ENCODE measurements around the gene GPANK1. TPM values are rescaled to one million over a fixed set of nuclear protein-coding genes. Genes with fewer than 3 reads are reported as not detected.
"Not testable (repeated sequence)": the region's sequence is repeated elsewhere in the genome, so short reads cannot be mapped to it uniquely, and the experiment has no call there.

The GPANK1 gene
- total and polyA plus RNA-seq, 2 donors from 2014 or later = 17.7 to 28.6 TPM

DNA sequence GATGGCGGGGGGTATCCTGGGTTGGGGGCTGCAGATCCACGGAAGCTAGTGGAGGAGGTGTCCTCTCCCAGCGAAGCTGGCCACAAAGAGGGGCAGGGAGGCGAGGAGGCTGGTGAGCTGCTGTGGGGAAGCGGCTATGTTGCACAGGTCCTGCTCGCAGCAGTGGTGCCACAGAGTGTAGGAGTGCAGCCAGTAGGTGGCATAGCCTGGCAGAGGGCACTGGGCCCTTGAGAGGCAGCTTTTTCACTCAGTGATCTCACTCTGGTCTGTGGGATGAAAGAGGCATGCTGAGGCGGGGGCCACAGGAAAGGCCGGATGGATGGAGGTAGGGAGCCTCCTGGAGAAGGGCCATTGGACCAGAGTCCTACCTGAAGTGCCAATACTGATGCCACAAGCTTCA, 47.5 kb upstream of the GPANK1 start:
- intact Hi-C loops (cut with DNase I) = no loop called here
- FAIRE-seq (no peak), DNase-seq (no peak)
- H3K9ac ChIP-seq (ENCODE audit: low read length in 3 of 3) = no peak overlapping the region
- H3K36me3 ChIP-seq (ENCODE audit: control insufficient read depth in 2 of 3, insufficient read depth in 3 of 3, low read length in 3 of 3) = no peaks in the 10 kb centered on the region
- no peaks in the 10 kb centered on the region for H3K4me1 ChIP-seq (ENCODE audit: control insufficient read depth in 2 of 3, insufficient read depth in 2 of 3, low read depth in 1 of 3, low read length in 3 of 3)
- H3K27me3 ChIP-seq (ENCODE audit: control insufficient read depth, insufficient read depth, low read length) = no peaks in the 10 kb centered on the region
- peak; percentile 13 for TF ChIP-seq CTCF (IDR thresholded peaks at IDR 0.05; ENCODE audit: borderline replicate concordance, extremely low read depth, insufficient read depth)
- no peaks in the 10 kb centered on the region for H3K9me3 ChIP-seq (ENCODE audit: control insufficient read depth in 2 of 3, insufficient read depth in 1 of 3, low read length in 3 of 3)
- no peak overlapping the region for H3K4me3 ChIP-seq (ENCODE audit: low read length in 3 of 3)
- H3K27ac ChIP-seq (ENCODE audit: low read depth in 2 of 2, low read length in 2 of 2) = no peak overlapping the region

- FAIRE-seq (no peak), DNase-seq (peak in 1 of 5 donors; percentile 43)
- no peaks in the 10 kb centered on the region for H3K27me3 ChIP-seq (ENCODE audit: control insufficient read depth, insufficient read depth, low read length)
- H3K36me3 ChIP-seq (ENCODE audit: control insufficient read depth in 2 of 3, insufficient read depth in 3 of 3, low read length in 3 of 3) = no peaks in the 10 kb centered on the region
- no peak overlapping the region for H3K4me3 ChIP-seq (ENCODE audit: low read length in 3 of 3)
- H3K9ac ChIP-seq (ENCODE audit: low read length in 3 of 3) = no peak overlapping the region
- H3K27ac ChIP-seq (ENCODE audit: low read depth in 2 of 2, low read length in 2 of 2) = no peak overlapping the region
- intact Hi-C loops (cut with DNase I) = no loop called here
- H3K4me1 ChIP-seq (ENCODE audit: control insufficient read depth in 2 of 3, insufficient read depth in 2 of 3, low read depth in 1 of 3, low read length in 3 of 3) = no peaks in the 10 kb centered on the region
- H3K9me3 ChIP-seq (ENCODE audit: control insufficient read depth in 2 of 3, insufficient read depth in 1 of 3, low read length in 3 of 3) = no peaks in the 10 kb centered on the region
- no peak for TF ChIP-seq CTCF (IDR thresholded peaks at IDR 0.05; ENCODE audit: borderline replicate concordance, extremely low read depth, insufficient read depth)
Observed at GRCh38 chr6:31711233-31711632, 46.4 kb upstream of the GPANK1 start.

- FAIRE-seq = no peak
Observed at GRCh38 chr6:31710523-31711219, 45.9 kb upstream of the GPANK1 start.

DNA sequence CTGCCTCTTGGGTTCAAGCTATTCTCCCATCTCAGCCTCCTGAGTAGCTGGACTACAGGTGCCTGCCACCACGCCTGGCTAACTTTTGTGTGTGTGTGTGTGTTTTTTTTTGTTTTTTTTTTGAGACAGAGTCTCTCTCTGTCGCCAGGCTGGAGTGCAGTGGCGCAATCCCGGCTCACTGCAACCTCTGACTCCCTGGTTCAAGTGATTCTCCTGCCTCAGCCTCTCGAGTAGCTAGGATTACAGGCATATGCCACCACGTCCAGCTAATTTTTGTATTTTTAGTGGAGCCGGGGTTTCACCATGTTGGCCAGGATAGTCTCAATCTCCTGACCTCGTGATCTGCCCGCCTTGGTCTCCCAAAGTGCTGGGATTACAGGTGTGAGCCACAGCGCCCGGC, 44.4 kb upstream of the GPANK1 start:
- intact Hi-C loops (cut with DNase I); H3K4me3 ChIP-seq (ENCODE audit: low read length in 3 of 3); FAIRE-seq; H3K27me3 ChIP-seq (ENCODE audit: control insufficient read depth, insufficient read depth, low read length); H3K27ac ChIP-seq (ENCODE audit: low read depth in 2 of 2, low read length in 2 of 2); H3K9ac ChIP-seq (ENCODE audit: low read length in 3 of 3); H3K36me3 ChIP-seq (ENCODE audit: control insufficient read depth in 2 of 3, insufficient read depth in 3 of 3, low read length in 3 of 3); DNase-seq; H3K4me1 ChIP-seq (ENCODE audit: control insufficient read depth in 2 of 3, insufficient read depth in 2 of 3, low read depth in 1 of 3, low read length in 3 of 3); H3K9me3 ChIP-seq (ENCODE audit: control insufficient read depth in 2 of 3, insufficient read depth in 1 of 3, low read length in 3 of 3): not testable (repeated sequence)

More at GRCh38 chr6:31710523-31711219, 45.9 kb upstream of the GPANK1 start:
- no peak for TF ChIP-seq CTCF (IDR thresholded peaks at IDR 0.05; ENCODE audit: borderline replicate concordance, extremely low read depth, insufficient read depth)
- no peaks in the 10 kb centered on the region for H3K9me3 ChIP-seq (ENCODE audit: control insufficient read depth in 2 of 3, insufficient read depth in 1 of 3, low read length in 3 of 3)
- H3K27me3 ChIP-seq (ENCODE audit: control insufficient read depth, insufficient read depth, low read length) = no peaks in the 10 kb centered on the region
- intact Hi-C loops (cut with DNase I) = no loop called here
- H3K4me1 ChIP-seq (ENCODE audit: control insufficient read depth in 2 of 3, insufficient read depth in 2 of 3, low read depth in 1 of 3, low read length in 3 of 3) = no peaks in the 10 kb centered on the region
- no peak overlapping the region for H3K4me3 ChIP-seq (ENCODE audit: low read length in 3 of 3)
- H3K27ac ChIP-seq (ENCODE audit: low read depth in 2 of 2, low read length in 2 of 2) = no peak overlapping the region
- no peaks in the 10 kb centered on the region for H3K36me3 ChIP-seq (ENCODE audit: control insufficient read depth in 2 of 3, insufficient read depth in 3 of 3, low read length in 3 of 3)
- H3K9ac ChIP-seq (ENCODE audit: low read length in 3 of 3) = no peak overlapping the region
- DNase-seq = no peak
